Muscle of back (tissue), 11 donors: ENCODE data around the gene TMEM33. TPM values are rescaled to one million over a fixed set of nuclear protein-coding genes. Genes with fewer than 3 reads are reported as not detected.
A peak's percentile ranks its signal among the peaks of the same experiment; 100 is the strongest.

Experiments used
- DNase-seq, 3 donors: peaks; one replicate each; pipeline versions ENCODE4 v3.0.0 to v3.0.0-alpha.2; 2013
- polyA plus RNA-seq, 10 donors: library from polyadenylated mRNA; unstranded; fragments of 120-200 nt; gene quantifications; one replicate each; pipeline ENCODE4 v1.2.1, GENCODE V29; 2013; ENCODE audit not compliant: insufficient read length in 10 of 10

TMEM33 gene
- polyA plus RNA-seq, 10 donors: 17.5 to 22.0 (median 19.4) TPM

- DNase-seq: no peak
These were observed 722 bp upstream of the TMEM33 start for GRCh38 chr4:41934514-41934900.

DNA sequence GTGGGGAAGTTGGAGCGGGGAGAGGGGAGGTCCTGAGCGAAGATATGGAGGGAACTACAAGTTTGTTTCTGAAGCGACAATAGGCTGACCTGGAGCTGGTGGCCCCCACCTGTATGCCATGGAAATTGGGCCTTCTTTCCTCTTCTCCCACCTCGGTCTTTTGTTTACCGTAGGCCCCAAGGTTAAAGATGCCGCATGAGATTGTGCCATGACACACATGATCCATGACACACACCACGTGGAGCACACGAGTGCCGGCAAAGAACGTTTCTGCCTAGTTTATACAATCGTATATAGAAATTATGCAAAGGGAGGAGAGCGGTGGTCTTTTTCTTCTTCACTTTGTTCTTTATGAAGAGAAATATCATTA is 408 bp downstream of the TMEM33 start:
- no peak for DNase-seq

DNA sequence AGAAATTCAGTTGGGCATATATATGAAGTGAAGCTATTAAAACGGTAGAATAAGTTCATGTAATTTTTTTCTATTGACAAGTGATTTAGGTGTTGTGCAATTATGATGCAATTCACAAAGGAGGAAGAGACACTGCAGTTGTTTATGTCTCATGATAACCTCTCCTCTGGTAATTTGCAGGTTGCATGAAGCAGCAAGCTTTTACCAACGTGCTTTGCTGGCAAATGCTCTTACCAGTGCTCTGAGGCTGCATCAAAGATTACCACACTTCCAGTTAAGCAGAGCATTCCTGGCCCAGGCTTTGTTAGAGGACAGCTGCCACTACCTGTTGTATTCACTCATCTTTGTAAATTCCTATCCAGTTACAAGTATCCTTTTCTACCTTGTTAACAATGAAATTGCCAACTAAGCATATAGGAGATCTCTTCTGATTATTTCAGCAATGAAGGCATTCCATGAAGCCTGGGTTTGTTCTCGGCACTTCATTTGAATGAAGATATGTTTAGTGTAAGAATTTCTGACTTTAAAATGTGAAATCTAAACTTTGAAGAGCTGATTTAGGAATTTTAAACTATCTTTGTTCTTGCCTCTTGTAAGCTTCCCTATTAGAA is 3.9 kb downstream of the TMEM33 start:
- DNase-seq: no peak

- no peak for DNase-seq
These were observed 5.6 kb downstream of the TMEM33 start for GRCh38 chr4:41940834-41941233.

DNA sequence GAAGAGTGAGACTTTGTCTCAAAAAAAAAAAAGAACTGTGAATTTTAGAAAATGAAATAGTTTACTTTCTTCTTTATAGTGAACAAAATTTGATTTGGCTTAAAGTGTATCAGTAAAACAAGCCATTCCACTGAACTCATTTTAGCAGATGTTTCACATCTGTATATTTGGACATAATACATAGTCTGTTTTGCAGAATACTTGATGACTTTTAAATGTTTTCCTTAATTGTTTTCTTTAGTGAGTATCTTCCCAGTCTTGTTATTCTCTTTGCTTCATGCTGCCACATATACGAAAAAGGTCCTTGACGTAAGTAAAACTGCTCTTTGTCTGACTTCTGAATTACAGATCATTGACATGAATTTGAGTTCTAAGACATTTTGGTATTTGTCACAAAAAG is 8.3 kb downstream of the TMEM33 start:
- DNase-seq: no peak

GRCh38 chr4:41944089-41944488 is 8.9 kb downstream of the TMEM33 start:
- DNase-seq: no peak

GRCh38 chr4:41949531-41949930 is 14.3 kb downstream of the TMEM33 start:
- no peak for DNase-seq

- peak in 1 of 3 donors; percentile 1 for DNase-seq
These were observed 22.4 kb downstream of the TMEM33 start for GRCh38 chr4:41957634-41958033.

DNA sequence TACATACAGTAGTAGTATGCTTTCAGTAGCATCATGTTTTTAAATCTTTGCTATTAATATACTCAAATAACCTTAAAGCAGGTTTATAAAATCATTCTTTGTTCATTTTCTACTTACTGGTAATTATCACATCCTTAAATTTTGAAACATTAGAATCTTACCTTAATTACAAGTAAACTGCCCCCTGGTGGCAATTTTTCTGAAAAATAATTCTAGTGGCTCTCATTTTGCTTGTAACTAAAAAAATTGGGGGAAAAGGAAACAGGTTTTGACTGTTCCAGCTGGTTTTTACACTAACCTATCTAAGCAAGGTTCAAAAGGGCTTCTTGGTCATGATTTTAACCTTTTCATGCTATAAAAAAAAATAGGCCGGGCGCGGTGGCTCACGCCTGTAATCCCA is 27.9 kb downstream of the TMEM33 start:
- DNase-seq: peak in 1 of 3 donors; percentile 1

GRCh38 chr4:41964401-41964800 is 29.2 kb downstream of the TMEM33 start:
- DNase-seq: no peak

DNA sequence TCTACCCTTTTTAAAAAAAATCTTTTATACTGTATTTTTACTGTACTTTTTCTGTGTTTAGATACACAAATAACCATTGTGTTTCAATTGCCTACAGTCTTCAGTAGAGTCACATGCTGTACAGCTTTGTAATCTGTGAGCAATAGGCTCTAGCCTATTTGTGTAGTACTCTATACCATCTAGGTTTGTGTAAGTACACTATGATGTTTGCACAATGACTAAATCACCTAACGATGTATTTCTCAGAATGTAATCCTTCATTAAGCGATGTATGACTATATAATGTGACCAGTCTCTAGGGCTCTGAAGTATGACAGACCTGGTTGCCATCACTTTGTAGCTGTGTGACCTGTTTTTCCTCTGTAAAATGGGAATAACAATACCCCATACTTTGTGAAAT is 32.2 kb downstream of the TMEM33 start:
- DNase-seq: no peak

- no peak for DNase-seq
These were observed 34.4 kb downstream of the TMEM33 start for GRCh38 chr4:41969671-41970070.

- DNase-seq: no peak
These were observed 40.1 kb downstream of the TMEM33 start for GRCh38 chr4:41975341-41975740.

GRCh38 chr4:41976775-41977516 is 41.7 kb downstream of the TMEM33 start:
- DNase-seq: no peak

DNA sequence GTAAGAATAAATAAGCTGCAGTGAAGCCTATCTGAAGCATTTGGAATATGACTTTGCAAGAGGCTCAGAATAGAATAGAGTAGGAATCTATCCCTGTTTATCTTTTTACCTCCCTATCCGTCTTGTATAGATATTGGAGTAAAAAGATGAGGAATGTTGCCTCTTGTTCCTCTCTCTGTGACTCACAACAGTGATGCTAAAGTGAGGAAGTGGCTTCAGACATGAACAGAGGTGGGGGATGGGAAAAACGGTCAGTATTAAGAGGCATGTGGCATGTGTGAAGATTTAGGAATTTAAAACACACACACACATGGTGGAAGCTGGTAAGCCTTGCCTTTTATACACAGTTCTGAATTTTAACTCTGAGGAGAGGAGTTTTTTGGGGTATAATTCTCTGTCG is 42.5 kb downstream of the TMEM33 start:
- peak in 1 of 3 donors; percentile 32 for DNase-seq

- DNase-seq: no peak
These were observed 46.2 kb downstream of the TMEM33 start, which contains the start of gene DCAF4L1 for GRCh38 chr4:41981456-41981855. Gene DCAF4L1 (plus strand): TSS chr4:41981756. CDS start chr4:41981793, 37 bp downstream.

DNA sequence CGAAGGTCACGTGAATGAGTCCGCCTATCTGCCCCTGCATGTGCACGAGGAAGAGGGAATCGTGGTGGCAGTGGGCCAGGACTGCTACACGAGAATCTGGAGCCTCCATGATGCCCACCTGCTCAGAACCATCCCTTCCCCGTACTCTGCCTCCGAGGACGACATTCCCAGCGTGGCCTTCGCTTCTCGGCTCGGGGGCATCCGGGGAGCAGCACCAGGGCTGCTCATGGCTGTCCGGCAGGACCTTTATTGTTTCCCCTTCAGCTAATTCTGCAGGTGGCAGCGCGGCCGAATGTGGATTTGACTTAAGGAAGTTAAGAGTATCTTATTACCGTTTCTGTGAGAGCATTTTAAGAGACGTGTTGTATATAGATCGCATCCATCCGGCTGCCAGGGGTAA is 47.5 kb downstream of the TMEM33 start:
- DNase-seq: no peak

DNA sequence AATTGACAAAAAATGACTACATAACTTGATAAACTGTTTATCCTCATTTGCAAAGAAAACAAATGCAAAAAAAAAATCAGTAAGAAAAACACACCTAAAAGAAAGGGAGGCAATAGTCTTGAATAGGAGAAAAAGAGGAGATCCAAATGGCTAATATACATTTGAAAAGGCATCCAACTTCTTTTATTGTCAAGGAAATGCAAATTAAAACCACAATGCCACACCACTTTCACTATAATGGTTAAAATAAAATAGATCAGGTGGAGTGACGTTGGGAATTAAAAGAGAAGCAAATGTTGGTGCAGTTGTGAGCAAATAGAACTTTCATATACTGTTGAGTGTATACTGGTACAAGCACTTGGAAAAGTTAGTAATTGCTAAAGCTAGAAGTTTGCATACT is 49.9 kb downstream of the TMEM33 start:
- no peak for DNase-seq

GRCh38 chr4:41989994-41990364 is 54.8 kb downstream of the TMEM33 start:
- peak in 1 of 3 donors; percentile 18 for DNase-seq

DNA sequence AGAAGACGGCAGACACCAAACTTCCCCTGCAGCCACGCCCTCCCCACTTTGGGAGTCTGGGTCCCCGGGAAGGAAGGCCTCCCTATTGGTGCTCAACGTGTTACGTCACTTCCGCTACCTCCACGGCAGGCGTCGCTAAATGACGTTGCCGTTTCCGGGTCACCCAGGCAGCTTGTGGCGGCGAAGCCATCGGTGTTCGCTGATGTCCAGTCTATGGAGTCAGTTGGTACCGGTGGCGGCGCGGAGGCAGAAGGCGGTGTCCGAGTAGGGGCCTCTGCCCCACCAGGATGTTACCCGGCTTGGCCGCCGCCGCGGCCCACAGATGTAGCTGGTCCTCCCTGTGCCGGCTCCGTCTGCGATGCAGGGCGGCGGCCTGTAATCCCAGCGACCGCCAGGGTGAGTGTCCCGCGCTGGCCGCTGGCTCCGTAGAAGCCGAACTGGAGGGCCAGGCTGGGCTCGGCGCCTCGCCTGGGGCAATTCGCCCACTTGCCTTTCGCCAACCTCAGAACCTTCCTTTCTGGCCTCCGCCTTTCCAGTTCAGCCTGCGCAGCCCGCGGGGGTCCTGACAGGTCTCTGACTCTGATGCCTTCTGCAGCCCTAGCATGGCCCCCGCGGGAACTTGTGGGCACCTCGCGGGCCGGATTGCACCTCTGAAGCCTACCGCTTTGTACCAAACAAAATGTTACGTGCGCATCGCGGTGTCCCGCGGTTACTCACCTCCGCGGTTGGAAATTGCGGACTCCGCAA is 55.3 kb downstream of the TMEM33 start, which contains the start of gene SLC30A9:
TSS of gene SLC30A9 (plus strand) at position 166 of the 747 bp plus-strand sequence. CDS start at position 288, 122 bp downstream.
- DNase-seq: peak; percentile 96 to 99 (median 97)

DNA sequence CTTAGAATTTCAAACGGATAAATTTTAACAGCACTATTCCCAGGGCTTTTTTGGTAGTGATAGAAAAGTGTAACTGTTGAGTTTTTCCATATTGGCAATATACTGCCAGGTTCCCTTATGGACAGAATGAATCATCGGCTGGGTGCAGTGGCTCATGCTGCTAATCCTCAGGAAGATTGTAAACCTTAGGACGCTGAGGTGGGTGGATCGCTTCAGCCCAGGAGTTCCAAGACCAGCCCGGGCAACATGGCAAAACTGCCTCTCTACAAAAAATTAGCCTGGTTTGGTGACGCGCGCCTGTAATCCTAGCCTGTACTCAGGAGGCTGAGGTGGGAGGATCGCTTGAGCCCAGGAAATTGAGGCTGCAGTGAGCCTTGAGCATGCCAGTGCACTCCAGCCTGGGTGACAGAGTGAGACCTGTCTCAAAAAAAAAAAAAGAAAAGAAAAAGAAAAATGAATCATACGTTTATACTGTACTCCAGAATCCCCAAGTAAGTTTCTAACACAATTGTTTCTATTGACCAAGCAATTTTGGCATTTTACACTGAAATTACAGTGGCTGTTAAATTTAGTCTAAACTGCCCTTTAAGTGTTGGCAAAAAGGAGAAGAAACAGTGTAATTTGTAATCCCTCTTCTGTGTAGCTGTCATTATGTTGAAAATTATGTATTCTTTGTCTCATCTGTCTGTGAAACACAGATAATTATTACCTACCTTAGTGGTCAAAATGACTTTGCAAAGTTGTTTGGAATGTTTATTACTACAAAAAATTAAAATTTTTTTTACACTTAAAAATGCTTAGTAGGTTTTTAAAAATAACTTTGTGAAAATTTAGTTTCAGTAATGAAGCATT is 56.9 kb downstream of the TMEM33 start:
- DNase-seq: no peak
